HCT116 (cell line): ENCODE data around the gene KCNH3.

ENCODE experiments used
- CEBPB ChIP-seq: IDR thresholded peaks from 2 replicates; pipeline ENCODE4 v1.6.1; 2012; ENCODE audit warnings: low read depth
- CTCF ChIP-seq, 3 experiments: fragments of 200-600 bp in 1 of 3; sonication (generic) in 1 of 3; IDR thresholded peaks in 2 of 3; conservative IDR thresholded peaks in 1 of 3; 2 replicates each; pipeline ENCODE4 v1.5.1; 2012 to 2017; ENCODE audit warnings: low read depth in 2 of 3, low read length in 2 of 3, antibody characterized with exemption in 1 of 3, borderline replicate concordance in 1 of 3, control low read depth in 1 of 3, mild to moderate bottlenecking in 1 of 3, mixed read lengths in 1 of 3, mixed run types in 1 of 3, moderate library complexity in 1 of 3; ENCODE audit not compliant: insufficient read depth in 1 of 3
- EZH2 ChIP-seq: fragments of 200-600 bp; sonication (generic); IDR thresholded peaks from 2 replicates; pipeline ENCODE4 v1.6.1; 2017; ENCODE audit warnings: antibody characterized with exemption, mixed run types
- EZH2phosphoT487 ChIP-seq: fragments of 200-600 bp; IDR thresholded peaks from 2 replicates; pipeline ENCODE4 v1.6.1; 2018; ENCODE audit warnings: antibody characterized with exemption, borderline replicate concordance
- FOSL1 ChIP-seq: IDR thresholded peaks from 2 replicates; pipeline ENCODE4 v1.6.1; 2012; ENCODE audit warnings: low read depth
- MAX ChIP-seq: IDR thresholded peaks from 2 replicates; pipeline ENCODE4 v1.6.1; 2012
- ZBTB33 ChIP-seq: IDR thresholded peaks from 2 replicates; pipeline ENCODE4 v1.6.1; 2011; ENCODE audit warnings: mild to moderate bottlenecking, low read length, moderate library complexity; ENCODE audit not compliant: insufficient replicate concordance; ENCODE audit errors: extremely low read depth

- TF ChIP-seq CTCF (IDR thresholded peaks at IDR 0.05 in 2 of 3, conservative IDR thresholded peaks at IDR 0.05 in 1 of 3; ENCODE audit: borderline replicate concordance in 1 of 3, insufficient read depth in 1 of 3, low read depth in 2 of 3, low read length in 2 of 3) (no peak), CEBPB (no peak), FOSL1 (no peak), EZH2phosphoT487 (no peak), MAX (no peak), ZBTB33 (no peak), EZH2 (no peak)
Measured at GRCh38 chr12:49598527-49598926, 59.7 kb downstream of the KCNH3 start.
